HCT116 (cell line): Measurements from ENCODE around the gene CSRP1. TPM values are rescaled to one million over a fixed set of nuclear protein-coding genes. Genes with fewer than 3 reads are reported as not detected.

ENCODE experiments used
- ATAC-seq: fragments of 200-7000 bp; cut with Tn5 transposase; 2 replicates; pipeline ENCODE4 v1.9.1; 2020; ENCODE audit warnings: mild to moderate bottlenecking, moderate library complexity
- BruUV-seq: library from RNA; stranded (reverse); fragments of 400-500 nt; replicated peaks from 2 replicates; lab custom pipeline; 2021; lab: Mats Ljungman, UMichigan
- CTCF ChIA-PET: fragments of 300-600 bp; sonication (Branson Sonifier 250); formaldehyde crosslinking; loops from one replicate; lab custom pipeline; 2021; ENCODE audit warnings: antibody characterized with exemption; lab: Charles Lee
- POLR2A ChIA-PET: fragments of 300-600, 350-600 bp; sonication (Branson Sonifier 250); formaldehyde crosslinking; loops from one replicate; lab custom pipeline; 2021; ENCODE audit warnings: antibody characterized with exemption; lab: Charles Lee
- RAD21 ChIA-PET, 2 experiments: fragments of 300-600 bp; sonication (Branson Sonifier 250); formaldehyde crosslinking; loops; one replicate each; lab custom pipeline; 2023; ENCODE audit warnings: low total read pairs in 2 of 2; ENCODE audit not compliant: uncharacterized antibody in 2 of 2, unreplicated experiment in 2 of 2, low non-redundant PET in 1 of 2; lab: Charles Lee
- DNase-seq: peaks from one replicate; pipeline ENCODE4 v3.0.0-alpha.2; 2010; ENCODE audit warnings: low read depth, low spot score
- H2AFZ ChIP-seq: fragments of 200-600 bp; shearing (Covaris generic), sonication (generic); 2 replicates; pipeline ENCODE4 v1.6.1; 2017; ENCODE audit warnings: low read depth, mixed run types, mixed read lengths, antibody characterized with exemption, low read length; ENCODE audit not compliant: poor library complexity, severe bottlenecking
- H3K27ac ChIP-seq: 2 replicates; pipeline ENCODE4 v1.5.1; 2012; ENCODE audit warnings: low read depth, low read length
- H3K27me3 ChIP-seq: fragments of 200-600 bp; sonication (generic); 2 replicates; pipeline ENCODE4 v1.6.1; 2016; ENCODE audit warnings: mixed run types, low read length, mixed read lengths; ENCODE audit not compliant: insufficient read depth
- H3K36me3 ChIP-seq, 2 experiments: fragments of 200-500 bp in 1 of 2; fragments of 200-600 bp in 1 of 2; sonication (Bioruptor generic) in 1 of 2; sonication (generic) in 1 of 2; 2 replicates each; pipeline versions ENCODE4 v1.5.1 to v1.6.1; 2014 to 2016; ENCODE audit warnings: low read length in 2 of 2, inconsistent platforms in 1 of 2, mixed read lengths in 1 of 2, mixed run types in 1 of 2; ENCODE audit not compliant: insufficient read depth in 2 of 2, control insufficient read depth in 1 of 2
- H3K4me1 ChIP-seq, 2 experiments: fragments of 200-600 bp in 1 of 2; sonication (generic) in 1 of 2; 2 replicates each; pipeline versions ENCODE4 v1.5.1 to v1.6.1; 2012 to 2017; ENCODE audit warnings: low read length in 2 of 2, inconsistent platforms in 1 of 2, mild to moderate bottlenecking in 1 of 2, mixed read lengths in 1 of 2, mixed run types in 1 of 2, moderate library complexity in 1 of 2; ENCODE audit not compliant: insufficient read depth in 2 of 2, control insufficient read depth in 1 of 2
- H3K4me2 ChIP-seq: fragments of 200-600 bp; sonication (generic); 2 replicates; pipeline ENCODE4 v1.6.1; 2017; ENCODE audit warnings: mixed run types, low read length, mixed read lengths
- H3K4me3 ChIP-seq, 2 experiments: fragments of 200-600 bp in 1 of 2; sonication (generic) in 1 of 2; replicated peaks in 1 of 2; 2 replicates each; pipeline ENCODE4 v1.5.1; 2011 to 2016; ENCODE audit warnings: low read length in 2 of 2, control low read depth in 1 of 2, low read depth in 1 of 2, mild to moderate bottlenecking in 1 of 2, mixed read lengths in 1 of 2, mixed run types in 1 of 2
- H3K79me2 ChIP-seq: fragments of 200-600 bp; sonication (generic); 2 replicates; pipeline ENCODE4 v1.6.1; 2017; ENCODE audit warnings: mild to moderate bottlenecking, mixed run types, low read length, moderate library complexity, mixed read lengths; ENCODE audit not compliant: insufficient read depth
- H3K9ac ChIP-seq: fragments of 200-600 bp; sonication (generic); 2 replicates; pipeline ENCODE4 v1.6.1; 2016; ENCODE audit warnings: low read length, mixed read lengths
- H3K9me2 ChIP-seq: fragments of 200-600 bp; sonication (generic), shearing (Covaris generic); 2 replicates; pipeline ENCODE4 v1.6.1; 2017; ENCODE audit warnings: mixed run types, mild to moderate bottlenecking, moderate library complexity; ENCODE audit not compliant: insufficient read depth
- H3K9me3 ChIP-seq, 2 experiments: fragments of 200-500 bp in 1 of 2; fragments of 200-600 bp in 1 of 2; sonication (Bioruptor generic) in 1 of 2; sonication (generic) in 1 of 2; 2 replicates each; pipeline ENCODE4 v1.6.1; 2014 to 2017; ENCODE audit warnings: low read length in 2 of 2, mixed read lengths in 2 of 2, inconsistent platforms in 1 of 2, low read depth in 1 of 2, mild to moderate bottlenecking in 1 of 2, mixed run types in 1 of 2, moderate library complexity in 1 of 2; ENCODE audit not compliant: control insufficient read depth in 1 of 2, insufficient read depth in 1 of 2
- H4K20me1 ChIP-seq: fragments of 200-600 bp; sonication (generic), shearing (Covaris generic); 2 replicates; pipeline ENCODE4 v1.6.1; 2017; ENCODE audit warnings: mixed run types, mild to moderate bottlenecking, moderate library complexity; ENCODE audit not compliant: insufficient read depth
- CBX3 ChIP-seq: IDR thresholded peaks from 2 replicates; pipeline ENCODE4 v1.6.1; 2012; ENCODE audit warnings: low read depth
- CEBPB ChIP-seq: IDR thresholded peaks from 2 replicates; pipeline ENCODE4 v1.6.1; 2012; ENCODE audit warnings: low read depth
- CTCF ChIP-seq, 3 experiments: fragments of 200-600 bp in 1 of 3; sonication (generic) in 1 of 3; IDR thresholded peaks in 2 of 3; conservative IDR thresholded peaks in 1 of 3; 2 replicates each; pipeline ENCODE4 v1.5.1; 2012 to 2017; ENCODE audit warnings: low read depth in 2 of 3, low read length in 2 of 3, antibody characterized with exemption in 1 of 3, borderline replicate concordance in 1 of 3, control low read depth in 1 of 3, mild to moderate bottlenecking in 1 of 3, mixed read lengths in 1 of 3, mixed run types in 1 of 3, moderate library complexity in 1 of 3; ENCODE audit not compliant: insufficient read depth in 1 of 3
- EGR1 ChIP-seq: IDR thresholded peaks from 2 replicates; pipeline ENCODE4 v1.6.1; 2012; ENCODE audit warnings: low read depth
- EZH2 ChIP-seq: fragments of 200-600 bp; sonication (generic); IDR thresholded peaks from 2 replicates; pipeline ENCODE4 v1.6.1; 2017; ENCODE audit warnings: antibody characterized with exemption, mixed run types
- EZH2phosphoT487 ChIP-seq: fragments of 200-600 bp; IDR thresholded peaks from 2 replicates; pipeline ENCODE4 v1.6.1; 2018; ENCODE audit warnings: antibody characterized with exemption, borderline replicate concordance
- FOSL1 ChIP-seq: IDR thresholded peaks from 2 replicates; pipeline ENCODE4 v1.6.1; 2012; ENCODE audit warnings: low read depth
- JUND ChIP-seq: IDR thresholded peaks from 2 replicates; pipeline ENCODE4 v1.6.1; 2012
- POLR2AphosphoS5 ChIP-seq: IDR thresholded peaks from 2 replicates; pipeline ENCODE4 v1.6.1; 2011; ENCODE audit warnings: mild to moderate bottlenecking, low read depth, low read length, moderate library complexity
- RAD21 ChIP-seq: IDR thresholded peaks from 2 replicates; pipeline ENCODE4 v1.6.1; 2012; ENCODE audit warnings: low read depth, mild to moderate bottlenecking
- SP1 ChIP-seq: IDR thresholded peaks from 2 replicates; pipeline ENCODE4 v1.6.1; 2012; ENCODE audit warnings: low read depth
- SRF ChIP-seq: IDR thresholded peaks from 2 replicates; pipeline ENCODE4 v1.6.1; 2012; ENCODE audit warnings: low read depth
- ZBTB33 ChIP-seq: IDR thresholded peaks from 2 replicates; pipeline ENCODE4 v1.6.1; 2011; ENCODE audit warnings: mild to moderate bottlenecking, low read length, moderate library complexity; ENCODE audit not compliant: insufficient replicate concordance; ENCODE audit errors: extremely low read depth
- ZFX ChIP-seq: fragments of 450-650 bp; IDR thresholded peaks from 2 replicates; pipeline ENCODE4 v1.6.1; 2017
- ZNF274 ChIP-seq: fragments of 200-500 bp; sonication (Bioruptor generic); IDR thresholded peaks from 2 replicates; pipeline ENCODE4 v1.6.1; 2014; ENCODE audit warnings: mild to moderate bottlenecking, low read depth, low read length, inconsistent platforms
- intact Hi-C: fragments of 100-400 bp; cut with micrococcal nuclease; formaldehyde crosslinking; loops from 2 replicates; pipeline ENCODE4 v1.10.0; 2022
- total RNA-seq: library from RNA; stranded (reverse); gene quantifications from one replicate; pipeline ENCODE4 v1.2.1, GENCODE V29; 2021; ENCODE audit not compliant: unreplicated experiment
- TF ChIP-seq, protein P1 (sequence below): IDR thresholded peaks from 2 replicates; pipeline ENCODE4 v1.6.1; 2012
- TF ChIP-seq, protein P2 (sequence below): IDR thresholded peaks from 2 replicates; pipeline ENCODE4 v1.6.1; 2012
- TF ChIP-seq, protein P3 (sequence below): IDR thresholded peaks from 2 replicates; pipeline ENCODE4 v1.6.1; 2012; ENCODE audit warnings: low read depth

Gene CSRP1
- total RNA-seq, 1 experiment from 2014 or later: 51.7 TPM

DNA sequence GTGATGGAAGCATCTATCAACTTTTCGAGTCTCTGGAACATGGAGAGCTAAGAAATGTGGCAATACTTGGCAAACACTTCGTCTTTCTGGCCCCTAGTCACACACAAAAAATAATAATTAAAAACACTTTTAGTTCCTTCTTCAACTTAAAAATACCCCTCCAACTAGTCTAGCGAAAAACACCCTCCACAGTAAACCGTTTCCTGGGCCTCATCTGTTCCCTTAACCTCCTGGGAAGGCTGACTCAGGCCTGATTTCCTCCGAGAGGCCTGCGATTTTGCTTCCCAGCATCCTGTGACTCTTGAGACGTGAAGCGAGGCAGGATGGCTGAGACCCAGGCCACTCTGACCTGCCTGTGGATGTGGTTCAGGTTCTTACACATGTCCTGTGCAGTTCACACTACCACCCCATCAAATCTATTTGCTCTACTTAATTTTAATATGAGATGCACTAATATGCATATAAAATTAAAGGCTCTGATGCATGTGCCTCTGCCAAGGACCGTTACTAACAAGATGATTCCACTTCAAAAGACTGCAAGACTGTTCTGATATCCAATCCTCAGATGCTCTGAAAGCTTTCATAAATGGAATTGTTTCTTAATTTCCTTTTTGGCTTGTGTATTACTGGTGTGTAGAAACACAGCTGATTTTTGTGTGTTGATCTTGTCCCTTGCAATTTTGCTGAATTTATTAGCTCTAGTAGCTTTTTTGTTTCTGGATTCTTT, 35.5 kb upstream of the CSRP1 start:
- no TSS peak for BruUV-seq
- no peak for TF ChIP-seq SP1
- no peak for TF ChIP-seq RAD21
- TF ChIP-seq JUND: no peak
- no peak for TF ChIP-seq POLR2AphosphoS5
- TF ChIP-seq SRF: no peak
- no peak for TF ChIP-seq CTCF (IDR thresholded peaks at IDR 0.05 in 2 of 3, conservative IDR thresholded peaks at IDR 0.05 in 1 of 3; ENCODE audit: borderline replicate concordance in 1 of 3, insufficient read depth in 1 of 3, low read depth in 2 of 3, low read length in 2 of 3)
- TF ChIP-seq, protein P1, sequence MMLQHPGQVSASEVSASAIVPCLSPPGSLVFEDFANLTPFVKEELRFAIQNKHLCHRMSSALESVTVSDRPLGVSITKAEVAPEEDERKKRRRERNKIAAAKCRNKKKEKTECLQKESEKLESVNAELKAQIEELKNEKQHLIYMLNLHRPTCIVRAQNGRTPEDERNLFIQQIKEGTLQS: no peak
- no peak for TF ChIP-seq ZNF274
- TF ChIP-seq EZH2: no peak
- TF ChIP-seq, protein P2, sequence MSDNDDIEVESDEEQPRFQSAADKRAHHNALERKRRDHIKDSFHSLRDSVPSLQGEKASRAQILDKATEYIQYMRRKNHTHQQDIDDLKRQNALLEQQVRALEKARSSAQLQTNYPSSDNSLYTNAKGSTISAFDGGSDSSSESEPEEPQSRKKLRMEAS: no peak
- no peak for TF ChIP-seq EZH2phosphoT487
- no peak for TF ChIP-seq CBX3
- no peak for TF ChIP-seq EGR1
- no peak for TF ChIP-seq FOSL1
- no peak for TF ChIP-seq ZBTB33
- TF ChIP-seq CEBPB: no peak
- TF ChIP-seq, protein P3, sequence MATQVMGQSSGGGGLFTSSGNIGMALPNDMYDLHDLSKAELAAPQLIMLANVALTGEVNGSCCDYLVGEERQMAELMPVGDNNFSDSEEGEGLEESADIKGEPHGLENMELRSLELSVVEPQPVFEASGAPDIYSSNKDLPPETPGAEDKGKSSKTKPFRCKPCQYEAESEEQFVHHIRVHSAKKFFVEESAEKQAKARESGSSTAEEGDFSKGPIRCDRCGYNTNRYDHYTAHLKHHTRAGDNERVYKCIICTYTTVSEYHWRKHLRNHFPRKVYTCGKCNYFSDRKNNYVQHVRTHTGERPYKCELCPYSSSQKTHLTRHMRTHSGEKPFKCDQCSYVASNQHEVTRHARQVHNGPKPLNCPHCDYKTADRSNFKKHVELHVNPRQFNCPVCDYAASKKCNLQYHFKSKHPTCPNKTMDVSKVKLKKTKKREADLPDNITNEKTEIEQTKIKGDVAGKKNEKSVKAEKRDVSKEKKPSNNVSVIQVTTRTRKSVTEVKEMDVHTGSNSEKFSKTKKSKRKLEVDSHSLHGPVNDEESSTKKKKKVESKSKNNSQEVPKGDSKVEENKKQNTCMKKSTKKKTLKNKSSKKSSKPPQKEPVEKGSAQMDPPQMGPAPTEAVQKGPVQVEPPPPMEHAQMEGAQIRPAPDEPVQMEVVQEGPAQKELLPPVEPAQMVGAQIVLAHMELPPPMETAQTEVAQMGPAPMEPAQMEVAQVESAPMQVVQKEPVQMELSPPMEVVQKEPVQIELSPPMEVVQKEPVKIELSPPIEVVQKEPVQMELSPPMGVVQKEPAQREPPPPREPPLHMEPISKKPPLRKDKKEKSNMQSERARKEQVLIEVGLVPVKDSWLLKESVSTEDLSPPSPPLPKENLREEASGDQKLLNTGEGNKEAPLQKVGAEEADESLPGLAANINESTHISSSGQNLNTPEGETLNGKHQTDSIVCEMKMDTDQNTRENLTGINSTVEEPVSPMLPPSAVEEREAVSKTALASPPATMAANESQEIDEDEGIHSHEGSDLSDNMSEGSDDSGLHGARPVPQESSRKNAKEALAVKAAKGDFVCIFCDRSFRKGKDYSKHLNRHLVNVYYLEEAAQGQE: no peak
- TF ChIP-seq ZFX: no peak
- H3K27ac ChIP-seq: no peak overlapping the region
- peaks cover 6 to 31% of the 10 kb centered on the region in 2 experiments; a peak in 3 of 4 replicates for H3K4me1 ChIP-seq
- no peaks in the 10 kb centered on the region for H3K9me3 ChIP-seq
- ChIA-PET CTCF (interaction anchor here (1.4 kb wide), 1 partner anchor 11 kb away, joined by 4 read pairs; no protein-coding TSS in a partner anchor), POLR2A (no interaction called here), RAD21 (no interaction called here)
- no peak overlapping the region for H3K4me2 ChIP-seq
- no peak overlapping the region for H2AFZ ChIP-seq
- no peaks in the 10 kb centered on the region for H3K9me2 ChIP-seq
- no peak overlapping the region for H3K9ac ChIP-seq
- H3K36me3 ChIP-seq: no peaks in the 10 kb centered on the region
- intact Hi-C loops: no loop called here
- no peaks in the 10 kb centered on the region for H3K27me3 ChIP-seq
- no peaks in the 10 kb centered on the region for H4K20me1 ChIP-seq
- ATAC-seq: no peak
- H3K79me2 ChIP-seq: no peaks in the 10 kb centered on the region
- H3K4me3 ChIP-seq: no peak overlapping the region
- DNase-seq: no peak
